Keratinocyte (primary cell): ENCODE results near the gene KATNA1.

Experiments used
- EZH2 ChIP-seq: IDR thresholded peaks from one replicate; pipeline ENCODE4 v1.6.1; 2012; ENCODE audit warnings: inconsistent platforms, mild to moderate bottlenecking, low read length, moderate library complexity
- TF ChIP-seq, protein P1 (sequence below), 3 experiments: IDR thresholded peaks in 1 of 3; conservative IDR thresholded peaks in 1 of 3; optimal IDR thresholded peaks in 1 of 3; 2 replicates in 2 of 3; 3 replicates in 1 of 3; pipeline versions ENCODE3 to v1.5.1; 2011; ENCODE audit warnings: low read length in 3 of 3, mild to moderate bottlenecking in 3 of 3, moderate library complexity in 2 of 3, control low read depth in 1 of 3, inconsistent platforms in 1 of 3; ENCODE audit not compliant: insufficient read depth in 2 of 3; ENCODE audit errors: extremely low read depth in 1 of 3

DNA sequence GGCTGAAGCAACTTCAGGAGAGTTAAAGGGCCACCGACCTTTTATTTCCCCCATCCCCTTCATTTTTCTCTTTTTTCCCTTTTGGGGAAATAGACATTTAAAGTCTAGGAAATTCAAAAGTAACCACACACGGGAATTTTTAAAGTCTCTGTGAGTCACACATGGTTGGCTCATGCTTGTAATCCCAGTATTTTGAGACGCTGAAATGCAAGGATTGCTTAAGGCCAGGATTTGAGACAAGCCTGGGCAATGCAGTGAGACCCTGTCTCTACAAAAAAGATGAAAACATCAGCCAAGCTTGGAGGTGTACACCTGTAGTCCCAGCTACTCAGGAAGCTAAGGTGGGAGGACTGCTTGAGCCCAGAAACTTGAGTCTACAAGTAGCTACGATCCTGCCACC is 34.2 kb downstream of the KATNA1 start:
- TF ChIP-seq, protein P1, sequence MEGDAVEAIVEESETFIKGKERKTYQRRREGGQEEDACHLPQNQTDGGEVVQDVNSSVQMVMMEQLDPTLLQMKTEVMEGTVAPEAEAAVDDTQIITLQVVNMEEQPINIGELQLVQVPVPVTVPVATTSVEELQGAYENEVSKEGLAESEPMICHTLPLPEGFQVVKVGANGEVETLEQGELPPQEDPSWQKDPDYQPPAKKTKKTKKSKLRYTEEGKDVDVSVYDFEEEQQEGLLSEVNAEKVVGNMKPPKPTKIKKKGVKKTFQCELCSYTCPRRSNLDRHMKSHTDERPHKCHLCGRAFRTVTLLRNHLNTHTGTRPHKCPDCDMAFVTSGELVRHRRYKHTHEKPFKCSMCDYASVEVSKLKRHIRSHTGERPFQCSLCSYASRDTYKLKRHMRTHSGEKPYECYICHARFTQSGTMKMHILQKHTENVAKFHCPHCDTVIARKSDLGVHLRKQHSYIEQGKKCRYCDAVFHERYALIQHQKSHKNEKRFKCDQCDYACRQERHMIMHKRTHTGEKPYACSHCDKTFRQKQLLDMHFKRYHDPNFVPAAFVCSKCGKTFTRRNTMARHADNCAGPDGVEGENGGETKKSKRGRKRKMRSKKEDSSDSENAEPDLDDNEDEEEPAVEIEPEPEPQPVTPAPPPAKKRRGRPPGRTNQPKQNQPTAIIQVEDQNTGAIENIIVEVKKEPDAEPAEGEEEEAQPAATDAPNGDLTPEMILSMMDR (optimal IDR thresholded peaks at IDR 0.05 in 1 of 3, IDR thresholded peaks at IDR 0.05 in 1 of 3, conservative IDR thresholded peaks at IDR 0.05 in 1 of 3; ENCODE audit: extremely low read depth in 1 of 3, insufficient read depth in 2 of 3, low read length in 3 of 3), result no peak
- TF ChIP-seq EZH2, result no peak
